ENCODE results near the gene CAB39L.

Gene CAB39L

DNA sequence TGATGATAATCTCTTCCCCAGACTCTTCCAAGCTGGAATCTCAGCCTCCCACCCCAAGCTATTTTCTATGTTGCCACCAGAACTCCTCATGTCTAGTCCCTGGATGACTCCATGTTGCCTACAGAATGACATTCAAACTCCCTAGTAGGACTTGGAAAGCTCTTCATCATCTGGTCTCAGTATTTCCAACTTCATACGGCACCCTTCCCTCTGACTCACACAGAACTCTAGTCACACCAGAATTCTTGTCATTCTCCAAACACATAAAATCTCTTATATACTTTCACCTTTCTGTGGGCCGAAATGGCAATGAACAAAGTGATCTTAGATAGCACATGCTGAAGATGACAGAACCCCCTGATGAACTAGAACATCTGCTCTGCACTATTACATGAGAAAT is 86.2 kb downstream of the CAB39L start:
- TF ChIP-seq ZNF274 (IDR thresholded peaks at IDR 0.05; ENCODE audit: low read depth, low read length) = no peak
- H3K4me3 ChIP-seq (ENCODE audit: low read length) = no peak overlapping the region

DNA sequence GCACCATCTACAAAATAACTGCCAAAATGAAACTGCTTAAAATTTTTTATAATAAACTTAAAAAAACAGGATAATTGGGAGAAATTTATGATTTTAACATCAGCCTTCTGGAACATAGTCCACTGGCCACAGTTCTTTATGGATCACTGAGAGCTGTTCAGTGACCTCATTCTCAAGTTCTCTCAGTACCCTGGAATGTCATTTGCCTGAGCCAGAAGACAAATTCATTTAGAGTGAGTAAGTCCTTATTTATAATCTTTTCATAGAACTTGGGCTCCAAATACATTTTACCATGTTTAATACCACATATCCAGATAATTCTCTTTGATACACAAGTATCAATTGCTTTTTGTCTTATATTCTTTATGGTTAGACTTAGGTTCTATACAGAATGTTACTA is 87.6 kb downstream of the CAB39L start:
- no peak for TF ChIP-seq ZNF274 (IDR thresholded peaks at IDR 0.05; ENCODE audit: low read depth, low read length)
- no peak overlapping the region for H3K4me3 ChIP-seq (ENCODE audit: low read length)

DNA sequence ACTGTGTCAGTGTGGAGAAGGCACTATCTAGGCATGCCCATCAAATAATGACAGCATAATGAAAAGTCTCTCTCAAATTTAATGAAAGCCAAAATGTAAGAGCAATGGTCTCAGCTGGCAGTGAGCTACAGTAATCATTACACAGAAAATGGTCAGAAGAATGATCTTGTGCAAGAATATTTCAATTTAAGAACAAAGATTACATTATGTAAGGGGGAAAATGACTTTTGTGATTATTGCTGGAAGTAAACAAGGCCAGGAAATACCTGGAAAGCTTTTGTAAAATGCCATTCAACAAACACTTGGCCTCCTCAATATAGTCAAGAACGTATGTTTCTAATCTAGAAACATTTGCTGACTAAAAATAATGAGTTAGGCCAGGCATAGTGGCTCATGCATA is 89.1 kb downstream of the CAB39L start:
- no peak for TF ChIP-seq ZNF274 (IDR thresholded peaks at IDR 0.05; ENCODE audit: low read depth, low read length)
- H3K4me3 ChIP-seq (ENCODE audit: low read length) = no peak overlapping the region

DNA sequence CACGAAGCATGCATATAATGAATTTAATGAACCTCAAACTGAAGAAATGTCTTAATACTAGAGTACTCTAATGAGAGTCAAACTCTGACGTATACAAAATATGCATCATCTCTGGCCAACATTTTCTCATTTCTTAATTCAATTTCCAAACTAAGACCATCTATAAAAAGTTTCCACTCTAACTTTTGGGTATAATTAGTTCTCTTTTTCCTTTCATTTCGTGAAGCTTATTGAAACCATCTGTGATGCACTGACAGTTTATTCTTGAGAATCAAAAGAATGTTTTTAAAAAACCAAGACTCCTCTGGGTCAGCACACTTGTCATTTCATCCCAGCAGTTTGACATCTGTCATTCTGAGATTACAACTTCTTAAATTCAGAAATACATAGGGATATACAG is 90.0 kb downstream of the CAB39L start:
- TF ChIP-seq ZNF274 (IDR thresholded peaks at IDR 0.05; ENCODE audit: low read depth, low read length) = no peak
- no peak overlapping the region for H3K4me3 ChIP-seq (ENCODE audit: low read length)

DNA sequence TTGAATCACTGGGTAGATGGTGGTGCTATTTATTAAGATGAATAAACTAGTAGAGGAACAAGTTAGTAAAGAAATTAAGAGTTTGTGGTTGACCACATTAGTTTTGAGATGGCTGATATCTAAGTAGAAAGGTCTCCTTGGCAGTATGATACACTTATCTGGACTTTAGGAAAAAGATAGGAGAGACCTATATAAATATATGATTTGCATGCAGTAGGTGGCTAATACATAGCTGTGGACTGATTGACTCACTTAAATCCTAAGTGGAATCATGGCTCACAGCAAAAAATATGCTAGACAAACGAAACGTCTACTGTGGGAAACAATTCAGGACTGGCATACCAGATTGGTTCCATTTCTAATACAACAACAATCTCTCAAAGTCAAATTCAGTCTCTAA is 92.0 kb downstream of the CAB39L start:
- TF ChIP-seq ZNF274 (IDR thresholded peaks at IDR 0.05; ENCODE audit: low read depth, low read length) = no peak
- no peak overlapping the region for H3K4me3 ChIP-seq (ENCODE audit: low read length)

DNA sequence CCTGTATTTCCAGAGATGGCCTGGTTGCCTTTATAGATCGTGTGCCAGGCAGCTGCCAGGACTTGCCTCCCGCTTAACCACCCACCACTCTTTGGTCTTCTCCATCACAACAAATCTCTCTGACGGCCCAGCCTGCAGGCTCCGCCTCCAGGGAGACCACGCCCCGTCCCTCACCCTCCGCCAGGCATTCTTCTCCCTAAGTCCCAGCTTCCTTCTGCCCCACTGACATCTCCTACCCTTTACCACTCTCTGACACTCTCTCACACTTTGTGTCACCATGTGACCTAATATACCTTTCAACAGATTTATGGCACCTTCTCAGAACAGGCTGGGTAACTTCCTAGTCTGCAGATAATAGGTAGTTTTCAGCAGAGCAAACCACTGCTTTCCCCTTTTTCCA is 95.1 kb downstream of the CAB39L start:
- no peak for TF ChIP-seq ZNF274 (IDR thresholded peaks at IDR 0.05; ENCODE audit: low read depth, low read length)
- no peak overlapping the region for H3K4me3 ChIP-seq (ENCODE audit: low read length)

DNA sequence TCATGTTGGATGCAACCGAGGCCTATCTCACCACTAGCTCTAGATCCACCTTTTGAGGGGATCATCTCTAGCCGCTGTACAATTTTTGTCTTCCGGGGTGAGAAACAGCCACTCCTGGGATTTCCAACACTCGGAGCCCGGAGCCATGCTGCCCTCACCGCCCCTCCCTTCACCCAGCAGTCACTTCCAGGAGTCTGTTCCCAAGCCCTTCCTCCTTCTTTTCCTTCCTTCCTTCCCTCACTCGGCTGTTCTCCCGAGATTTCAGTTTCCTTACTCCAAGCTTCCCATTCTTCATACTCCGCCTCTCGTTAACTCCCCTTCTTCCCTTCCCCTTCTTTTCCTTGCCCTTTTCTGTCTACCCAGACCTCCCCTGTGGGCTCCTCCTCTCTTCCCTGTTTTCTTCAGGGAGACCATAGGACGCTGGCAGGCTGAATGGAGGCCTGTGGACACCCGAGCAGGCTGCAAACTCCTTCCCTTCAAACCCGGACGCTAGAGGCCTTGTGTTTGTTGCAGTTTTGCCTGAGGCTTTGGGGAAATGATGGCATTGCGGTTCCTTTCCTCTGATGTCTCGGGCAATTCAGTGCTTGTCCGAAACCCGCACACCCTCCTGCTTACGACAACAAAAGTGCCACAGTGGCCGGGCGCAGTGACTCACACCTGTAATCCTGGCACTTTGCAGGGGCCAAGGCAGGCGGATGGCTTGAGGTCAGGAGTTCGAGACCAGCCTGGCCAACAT is 96.0 kb downstream of the CAB39L start:
- no peak for TF ChIP-seq ZNF274 (IDR thresholded peaks at IDR 0.05; ENCODE audit: low read depth, low read length)
- no peak overlapping the region for H3K4me3 ChIP-seq (ENCODE audit: low read length)

DNA sequence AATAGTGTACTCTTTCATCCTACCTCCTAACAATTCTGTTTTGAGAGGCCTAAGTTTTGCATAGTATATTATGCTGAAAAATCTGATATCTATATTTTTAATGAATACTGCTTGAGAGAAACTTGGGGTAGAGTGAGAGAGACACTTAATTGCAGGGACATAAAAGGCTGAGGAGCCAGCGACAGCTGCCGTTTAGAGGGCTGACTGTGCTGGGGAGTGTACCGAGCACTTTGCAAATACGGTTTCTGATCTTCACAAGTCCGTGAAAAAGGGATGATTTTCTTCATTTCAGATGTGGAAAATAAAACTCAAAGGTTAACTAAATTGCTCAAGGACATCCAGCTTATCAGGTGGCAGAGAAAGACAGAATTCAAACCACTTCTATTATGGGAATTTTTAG is 97.4 kb downstream of the CAB39L start:
- no peak for TF ChIP-seq ZNF274 (IDR thresholded peaks at IDR 0.05; ENCODE audit: low read depth, low read length)
- no peak overlapping the region for H3K4me3 ChIP-seq (ENCODE audit: low read length)

DNA sequence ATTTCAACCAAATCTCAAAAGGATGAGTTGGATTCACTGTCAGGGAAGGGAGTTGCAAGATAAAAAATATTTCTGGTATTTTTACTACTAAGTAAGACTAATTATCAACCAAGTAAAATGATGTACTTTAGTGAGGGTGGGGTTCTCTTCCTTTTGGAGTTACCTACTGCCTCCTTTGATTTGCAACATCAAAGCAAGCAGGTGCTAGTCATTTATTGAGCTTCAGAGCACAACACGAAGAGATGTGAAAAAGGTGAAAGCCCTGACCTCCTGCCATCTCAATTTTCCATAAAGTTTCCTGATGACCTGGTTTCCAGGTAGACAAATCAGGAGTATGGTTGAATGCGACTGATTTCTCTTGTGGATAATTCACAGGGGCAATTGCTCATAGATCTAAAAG is 100.1 kb downstream of the CAB39L start:
- no peak overlapping the region for H3K4me3 ChIP-seq (ENCODE audit: low read length)
- no peak for TF ChIP-seq ZNF274 (IDR thresholded peaks at IDR 0.05; ENCODE audit: low read depth, low read length)

DNA sequence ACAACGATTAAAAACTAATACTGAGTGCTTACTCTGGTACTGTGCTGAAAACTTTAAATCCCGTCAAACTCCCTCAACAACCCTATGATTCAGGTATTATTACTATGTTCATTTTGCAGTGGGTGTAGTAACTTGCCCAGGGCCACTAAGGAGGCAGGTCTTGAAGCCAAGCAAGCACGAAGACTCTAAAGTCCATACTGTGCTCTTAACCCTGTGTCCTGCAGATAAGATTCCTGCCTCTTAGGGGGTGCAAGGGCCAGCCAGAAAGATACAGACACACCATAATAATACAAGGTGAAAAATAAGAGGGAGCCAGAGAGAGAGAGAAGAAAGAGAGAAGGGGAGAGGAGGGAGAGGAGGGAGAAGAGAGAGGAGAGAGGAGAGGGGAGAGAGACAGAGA is 100.6 kb downstream of the CAB39L start:
- no peak overlapping the region for H3K4me3 ChIP-seq (ENCODE audit: low read length)
- no peak for TF ChIP-seq ZNF274 (IDR thresholded peaks at IDR 0.05; ENCODE audit: low read depth, low read length)

DNA sequence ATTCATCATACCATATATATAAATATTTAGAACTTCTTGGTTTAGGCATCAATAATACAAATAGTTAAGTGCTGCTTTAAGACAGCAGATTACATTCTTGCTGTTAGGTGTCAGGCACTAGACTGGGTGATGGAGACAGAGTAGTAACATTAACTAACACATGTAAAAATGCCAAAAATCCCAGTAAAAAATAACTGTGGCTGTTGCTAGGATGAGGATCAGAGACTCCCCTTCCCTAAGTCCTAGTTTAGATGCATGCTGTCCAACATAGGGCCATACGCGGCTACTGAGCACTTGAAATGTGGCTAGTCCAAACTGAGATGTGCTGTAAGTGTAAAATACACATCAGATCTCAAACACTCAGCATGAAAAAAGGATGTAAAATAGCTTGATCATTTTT is 101.4 kb downstream of the CAB39L start:
- TF ChIP-seq ZNF274 (IDR thresholded peaks at IDR 0.05; ENCODE audit: low read depth, low read length) = no peak
- no peak overlapping the region for H3K4me3 ChIP-seq (ENCODE audit: low read length)

DNA sequence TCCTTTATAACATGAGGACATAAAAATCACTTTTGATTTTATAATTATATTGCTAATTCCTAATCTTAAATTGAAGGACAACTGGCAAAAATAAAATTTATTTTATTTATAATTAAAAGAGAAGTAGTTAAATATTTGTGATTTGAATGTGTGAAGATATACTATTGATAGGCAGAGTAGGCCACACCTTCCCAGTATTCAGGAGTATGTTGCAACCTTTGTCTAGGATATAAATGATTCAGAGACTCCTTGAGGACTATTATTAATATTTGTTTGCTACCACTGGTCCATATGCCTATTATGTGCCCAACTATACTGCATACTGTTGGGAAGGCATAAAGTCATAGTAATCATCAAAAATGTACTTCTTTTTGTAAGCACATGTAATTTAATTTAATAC is 101.9 kb downstream of the CAB39L start:
- TF ChIP-seq ZNF274 (IDR thresholded peaks at IDR 0.05; ENCODE audit: low read depth, low read length) = no peak
- H3K4me3 ChIP-seq (ENCODE audit: low read length) = no peak overlapping the region

DNA sequence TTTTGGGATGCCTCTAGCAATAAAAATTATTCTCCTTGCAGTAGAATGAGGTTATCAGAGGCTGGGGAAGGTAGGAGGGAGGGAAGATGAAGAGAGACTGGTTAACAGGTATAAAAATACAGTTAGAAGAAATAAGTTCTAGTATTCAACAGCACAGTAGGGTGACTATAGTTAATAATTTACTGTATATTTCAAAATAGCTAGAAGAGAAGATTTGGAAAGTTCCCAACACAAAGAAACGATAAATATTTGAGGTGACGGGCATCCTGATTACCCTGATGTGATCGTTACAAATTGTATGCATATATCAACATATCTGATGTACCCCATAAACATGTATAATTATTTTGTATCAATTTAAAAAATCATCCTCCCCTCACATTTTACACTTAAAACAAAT is 102.3 kb downstream of the CAB39L start:
- no peak overlapping the region for H3K4me3 ChIP-seq (ENCODE audit: low read length)
- TF ChIP-seq ZNF274 (IDR thresholded peaks at IDR 0.05; ENCODE audit: low read depth, low read length) = no peak

DNA sequence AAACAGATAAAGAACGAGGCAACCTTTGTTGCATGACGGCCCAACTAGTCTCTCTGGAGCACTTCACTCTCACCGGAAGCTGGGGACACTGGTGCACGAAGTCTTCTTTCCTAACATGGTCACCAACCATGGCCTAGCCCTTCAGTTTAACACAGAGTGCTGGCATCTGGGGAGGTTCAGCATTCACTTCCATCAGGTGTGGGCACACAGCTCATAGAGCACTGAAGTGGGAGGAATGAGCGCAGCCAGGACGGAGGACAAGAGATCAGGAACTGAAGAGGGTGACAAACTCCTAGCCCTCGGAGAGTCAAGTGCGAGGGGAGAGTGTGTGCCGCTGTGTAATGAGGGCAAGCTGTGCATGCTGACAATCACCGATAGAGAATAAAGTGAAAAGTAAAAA is 103.7 kb downstream of the CAB39L start:
- H3K4me3 ChIP-seq (ENCODE audit: low read length) = no peak overlapping the region
- no peak for TF ChIP-seq ZNF274 (IDR thresholded peaks at IDR 0.05; ENCODE audit: low read depth, low read length)

DNA sequence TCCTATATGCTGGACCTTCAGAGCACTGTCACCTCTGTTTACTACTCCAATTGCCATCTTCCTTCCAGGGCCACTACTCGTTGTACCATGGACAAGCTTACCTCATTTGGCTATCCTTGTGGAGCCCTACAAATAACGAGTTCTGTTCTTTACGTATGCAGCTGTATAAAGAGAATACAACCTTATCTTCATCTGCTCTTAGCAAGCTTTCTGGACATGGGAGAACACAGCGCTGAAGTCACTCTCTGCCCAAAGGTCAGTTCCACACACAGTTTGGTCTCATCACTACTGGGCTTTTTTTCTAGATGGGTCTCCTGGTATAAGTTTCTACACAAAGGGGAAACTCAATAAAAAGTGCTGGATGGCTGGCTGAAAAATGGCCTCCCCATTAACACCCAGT is 107.2 kb downstream of the CAB39L start:
- no peak for TF ChIP-seq ZNF274 (IDR thresholded peaks at IDR 0.05; ENCODE audit: low read depth, low read length)
- H3K4me3 ChIP-seq (ENCODE audit: low read length) = no peak overlapping the region

DNA sequence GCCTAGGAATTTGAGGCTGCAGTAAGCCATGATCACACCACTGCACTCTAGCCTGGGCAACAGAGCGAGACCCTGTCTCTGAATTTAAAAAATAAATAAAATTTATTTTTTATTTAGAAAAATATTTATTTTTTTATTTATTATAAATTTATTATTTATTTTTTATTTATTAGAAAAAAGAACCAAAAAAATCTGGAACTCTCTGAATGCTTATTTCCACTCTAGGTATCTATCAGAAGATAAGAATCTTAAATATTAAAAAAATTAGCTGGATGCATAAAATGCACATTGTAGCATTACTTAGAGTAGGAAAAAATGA is 113.4 kb downstream of the CAB39L start:
- H3K4me3 ChIP-seq (ENCODE audit: low read length) = no peak overlapping the region
- TF ChIP-seq ZNF274 (IDR thresholded peaks at IDR 0.05; ENCODE audit: low read depth, low read length) = no peak

Data from GM08714 (cell line).